ENCODE data around the gene VWA1.
"Not testable (repeated sequence)": the region's sequence is repeated elsewhere in the genome, so short reads cannot be mapped to it uniquely, and the experiment has no call there.

DNA sequence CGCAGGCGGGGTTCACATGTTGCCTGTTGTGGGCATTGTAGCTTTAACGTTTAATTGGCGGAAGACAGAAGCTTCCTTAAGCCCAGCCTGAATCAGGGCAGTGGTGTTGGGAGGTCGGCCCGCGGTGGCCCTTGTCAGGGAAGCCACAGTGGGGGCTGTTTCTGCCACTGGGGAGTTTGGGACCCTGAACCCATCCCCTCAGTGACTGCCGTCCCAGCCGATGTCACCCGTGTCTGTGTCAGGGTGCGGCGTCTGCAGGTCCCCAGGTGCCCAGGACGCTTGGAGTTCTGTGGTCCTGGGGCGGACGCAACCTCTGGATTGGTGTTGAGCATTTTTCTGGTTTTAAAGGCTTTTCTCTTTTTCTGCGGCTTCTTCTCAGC, 45.0 kb downstream of the VWA1 start:
- TF ChIP-seq, protein P1, sequence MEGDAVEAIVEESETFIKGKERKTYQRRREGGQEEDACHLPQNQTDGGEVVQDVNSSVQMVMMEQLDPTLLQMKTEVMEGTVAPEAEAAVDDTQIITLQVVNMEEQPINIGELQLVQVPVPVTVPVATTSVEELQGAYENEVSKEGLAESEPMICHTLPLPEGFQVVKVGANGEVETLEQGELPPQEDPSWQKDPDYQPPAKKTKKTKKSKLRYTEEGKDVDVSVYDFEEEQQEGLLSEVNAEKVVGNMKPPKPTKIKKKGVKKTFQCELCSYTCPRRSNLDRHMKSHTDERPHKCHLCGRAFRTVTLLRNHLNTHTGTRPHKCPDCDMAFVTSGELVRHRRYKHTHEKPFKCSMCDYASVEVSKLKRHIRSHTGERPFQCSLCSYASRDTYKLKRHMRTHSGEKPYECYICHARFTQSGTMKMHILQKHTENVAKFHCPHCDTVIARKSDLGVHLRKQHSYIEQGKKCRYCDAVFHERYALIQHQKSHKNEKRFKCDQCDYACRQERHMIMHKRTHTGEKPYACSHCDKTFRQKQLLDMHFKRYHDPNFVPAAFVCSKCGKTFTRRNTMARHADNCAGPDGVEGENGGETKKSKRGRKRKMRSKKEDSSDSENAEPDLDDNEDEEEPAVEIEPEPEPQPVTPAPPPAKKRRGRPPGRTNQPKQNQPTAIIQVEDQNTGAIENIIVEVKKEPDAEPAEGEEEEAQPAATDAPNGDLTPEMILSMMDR (IDR thresholded peaks at IDR 0.05): not testable (repeated sequence)
- not testable (repeated sequence) for TF ChIP-seq EZH2, EZH2phosphoT487 (IDR thresholded peaks at IDR 0.05)
